ENCODE results near the gene MRRF.

- TF ChIP-seq POLR2AphosphoS5 (IDR thresholded peaks at IDR 0.05; ENCODE audit: borderline replicate concordance, low read depth, low read length), result no peak
- no peak for TF ChIP-seq FOXP2 (optimal IDR thresholded peaks at IDR 0.05; ENCODE audit: control extremely low read depth, extremely low read length, insufficient read depth)
Measured at GRCh38 chr9:122251351-122251750, 13.3 kb upstream of the MRRF start.
